Effector CD8-positive, alpha-beta T cell (primary cell): Measurements from ENCODE around the gene SGCE.
A peak's percentile ranks its signal among the peaks of the same experiment; 100 is the strongest.
"Not testable (repeated sequence)": the region's sequence is repeated elsewhere in the genome, so short reads cannot be mapped to it uniquely, and the experiment has no call there.

Source experiments
- DNase-seq: peaks from one replicate; lab custom pipeline; 2025; lab: John Stamatoyannopoulos, UW
- total RNA-seq, 4 experiments: gene quantifications; one replicate each; lab custom pipeline; 2026; lab: John Stamatoyannopoulos, UW

Gene SGCE, protein sequence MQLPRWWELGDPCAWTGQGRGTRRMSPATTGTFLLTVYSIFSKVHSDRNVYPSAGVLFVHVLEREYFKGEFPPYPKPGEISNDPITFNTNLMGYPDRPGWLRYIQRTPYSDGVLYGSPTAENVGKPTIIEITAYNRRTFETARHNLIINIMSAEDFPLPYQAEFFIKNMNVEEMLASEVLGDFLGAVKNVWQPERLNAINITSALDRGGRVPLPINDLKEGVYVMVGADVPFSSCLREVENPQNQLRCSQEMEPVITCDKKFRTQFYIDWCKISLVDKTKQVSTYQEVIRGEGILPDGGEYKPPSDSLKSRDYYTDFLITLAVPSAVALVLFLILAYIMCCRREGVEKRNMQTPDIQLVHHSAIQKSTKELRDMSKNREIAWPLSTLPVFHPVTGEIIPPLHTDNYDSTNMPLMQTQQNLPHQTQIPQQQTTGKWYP
- total RNA-seq = 0.62 to 6.1 (median 4.7) reads per million in 4 experiments

DNA sequence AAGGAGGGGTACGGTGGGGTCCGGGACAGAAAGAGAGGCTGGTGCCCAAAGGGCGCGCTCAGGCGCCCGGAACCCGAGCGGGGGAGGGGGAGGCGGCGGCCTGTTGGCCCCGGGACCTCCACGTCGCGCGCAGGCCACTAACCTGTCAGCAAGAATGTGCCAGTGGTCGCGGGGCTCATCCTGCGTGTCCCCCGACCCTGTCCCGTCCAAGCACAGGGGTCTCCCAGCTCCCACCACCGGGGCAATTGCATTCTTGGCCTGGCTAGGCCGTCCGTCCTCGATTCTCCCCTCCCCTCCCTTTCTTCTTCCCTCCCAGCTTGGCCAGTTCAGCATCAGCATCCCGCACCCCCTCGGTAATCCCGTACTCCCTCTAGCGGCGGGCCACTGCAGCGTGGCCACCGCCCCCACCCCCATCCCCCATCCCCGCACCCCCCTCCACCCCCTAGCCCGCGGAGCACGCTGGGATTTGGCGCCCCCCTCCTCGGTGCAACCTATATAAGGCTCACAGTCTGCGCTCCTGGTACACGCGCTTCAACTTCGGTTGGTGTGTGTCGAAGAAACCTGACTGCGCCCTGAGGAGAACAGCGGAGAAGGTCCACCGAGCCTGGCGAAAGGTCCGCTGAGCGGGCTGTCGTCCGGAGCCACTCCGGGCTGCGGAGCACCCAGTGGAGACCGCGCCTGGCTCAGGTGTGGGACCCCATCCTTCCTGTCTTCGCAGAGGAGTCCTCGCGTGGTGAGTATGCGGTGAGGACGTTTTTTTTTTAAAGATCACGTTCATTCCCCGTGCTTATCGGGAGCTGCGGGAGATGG, at the start of gene SGCE:
Gene SGCE, minus strand, starts transcription at position 286 of the 810 bp plus-strand sequence. Its CDS starts 35 bp downstream, at position 251.
- DNase-seq = peak; percentile 8

DNA sequence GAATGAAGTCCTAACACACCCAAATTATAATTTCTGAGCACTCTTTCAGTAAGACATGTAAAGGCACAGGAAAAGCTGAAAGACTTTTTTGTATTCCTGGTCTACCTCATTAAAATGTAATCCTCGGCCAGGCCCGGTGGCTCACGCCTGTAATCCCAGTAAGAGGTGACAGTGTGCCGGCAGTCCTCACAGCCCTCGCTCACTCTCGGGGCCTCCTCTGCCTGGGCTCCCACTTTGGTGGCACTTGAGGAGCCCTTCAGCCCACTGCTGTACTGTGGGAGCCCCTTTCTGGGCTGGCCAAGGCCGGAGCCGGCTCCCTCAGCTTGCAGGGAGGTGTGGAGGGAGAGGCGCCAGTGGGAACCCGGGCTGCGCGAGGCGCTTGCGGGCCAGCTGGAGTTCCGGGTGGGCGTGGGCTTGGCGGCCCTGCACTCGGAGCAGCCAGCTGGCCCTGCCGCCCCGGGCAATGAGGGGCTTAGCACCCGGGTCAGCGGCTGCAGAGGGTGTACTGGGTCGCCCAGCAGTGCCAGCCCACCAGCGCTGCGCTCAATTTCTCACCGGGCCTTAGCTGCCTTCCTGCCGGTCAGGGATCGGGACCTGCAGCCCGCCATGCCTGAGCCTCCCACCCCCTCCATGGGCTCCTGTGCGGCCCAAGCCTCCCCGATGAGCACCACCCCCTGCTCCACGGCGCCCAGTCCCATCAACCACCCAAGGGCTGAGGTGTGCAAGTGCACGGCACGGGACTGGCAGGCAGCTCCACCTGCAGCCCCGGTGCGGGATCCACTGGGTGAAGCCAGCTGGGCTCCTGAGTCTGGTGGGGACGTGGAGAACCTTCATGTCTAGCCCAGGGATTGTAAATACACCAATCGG, 49.5 kb upstream of the SGCE start:
- not testable (repeated sequence) for DNase-seq

DNA sequence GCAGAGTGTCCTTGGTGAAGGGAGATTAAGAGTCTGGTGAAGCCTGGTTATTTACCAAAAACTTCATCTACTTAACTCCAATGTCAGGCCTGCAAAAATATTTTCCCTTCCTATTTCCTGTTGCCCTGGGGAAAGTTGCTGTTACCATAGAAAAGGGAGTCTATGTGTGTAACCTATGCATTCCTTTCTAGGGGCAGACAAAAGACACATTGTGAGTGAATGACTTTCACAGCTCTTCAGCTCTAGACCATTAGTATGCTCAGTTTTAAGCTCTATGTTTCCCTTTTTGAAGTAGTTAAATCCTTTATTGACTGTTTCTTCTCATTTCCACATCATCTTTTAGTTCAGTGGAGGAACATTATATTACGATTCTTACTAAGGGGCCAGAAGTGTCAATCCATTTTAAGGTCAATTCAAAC, 45.6 kb upstream of the SGCE start:
- no peak for DNase-seq

DNA sequence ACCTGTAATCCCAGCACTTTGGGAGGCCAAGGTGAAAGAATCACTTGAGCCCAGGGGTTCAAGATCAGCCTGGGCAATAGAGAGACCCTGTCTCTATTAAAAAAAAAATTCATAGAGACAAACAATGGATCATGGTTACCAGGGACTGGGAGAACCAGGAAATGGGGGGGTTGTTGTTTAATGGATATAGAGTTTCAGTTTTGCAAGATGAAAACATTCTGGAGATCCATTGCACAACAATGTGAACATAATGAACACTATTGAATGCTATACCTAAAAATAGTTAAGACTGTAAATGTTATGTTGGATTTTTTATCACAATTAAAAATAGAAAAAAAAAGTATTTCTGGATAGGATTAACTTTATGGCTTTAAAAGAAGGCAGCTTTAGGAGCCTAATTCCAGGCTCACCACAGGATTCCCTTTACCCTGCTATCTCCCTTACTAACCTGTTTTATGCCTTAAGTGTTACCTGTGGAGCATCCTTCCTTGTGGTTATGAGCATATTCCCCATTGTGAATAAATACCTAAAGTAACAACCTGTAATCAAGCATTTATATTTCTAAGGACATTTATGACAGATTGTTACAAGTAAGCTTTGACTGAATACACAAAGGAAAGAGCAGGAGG, 45.1 kb upstream of the SGCE start:
- DNase-seq = no peak

DNA sequence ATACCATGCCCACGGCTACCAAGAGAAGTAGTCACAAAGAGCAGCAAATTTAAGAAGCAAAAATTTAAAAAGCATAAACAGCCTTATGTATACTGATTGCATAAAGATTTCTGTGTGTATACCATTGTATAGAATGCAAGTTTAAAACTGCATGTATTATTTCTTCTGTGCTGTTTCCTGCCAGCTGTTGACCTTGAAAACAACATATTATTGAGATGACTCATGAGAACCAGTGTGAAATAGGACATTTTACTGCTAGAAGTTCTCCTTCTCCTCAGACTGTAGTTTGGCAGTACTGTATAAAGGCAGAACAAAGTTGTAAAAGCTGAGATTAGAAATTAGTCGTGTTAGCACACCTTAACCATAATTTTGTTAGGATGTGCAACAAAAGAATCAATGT, 42.3 kb upstream of the SGCE start:
- no peak for DNase-seq

DNA sequence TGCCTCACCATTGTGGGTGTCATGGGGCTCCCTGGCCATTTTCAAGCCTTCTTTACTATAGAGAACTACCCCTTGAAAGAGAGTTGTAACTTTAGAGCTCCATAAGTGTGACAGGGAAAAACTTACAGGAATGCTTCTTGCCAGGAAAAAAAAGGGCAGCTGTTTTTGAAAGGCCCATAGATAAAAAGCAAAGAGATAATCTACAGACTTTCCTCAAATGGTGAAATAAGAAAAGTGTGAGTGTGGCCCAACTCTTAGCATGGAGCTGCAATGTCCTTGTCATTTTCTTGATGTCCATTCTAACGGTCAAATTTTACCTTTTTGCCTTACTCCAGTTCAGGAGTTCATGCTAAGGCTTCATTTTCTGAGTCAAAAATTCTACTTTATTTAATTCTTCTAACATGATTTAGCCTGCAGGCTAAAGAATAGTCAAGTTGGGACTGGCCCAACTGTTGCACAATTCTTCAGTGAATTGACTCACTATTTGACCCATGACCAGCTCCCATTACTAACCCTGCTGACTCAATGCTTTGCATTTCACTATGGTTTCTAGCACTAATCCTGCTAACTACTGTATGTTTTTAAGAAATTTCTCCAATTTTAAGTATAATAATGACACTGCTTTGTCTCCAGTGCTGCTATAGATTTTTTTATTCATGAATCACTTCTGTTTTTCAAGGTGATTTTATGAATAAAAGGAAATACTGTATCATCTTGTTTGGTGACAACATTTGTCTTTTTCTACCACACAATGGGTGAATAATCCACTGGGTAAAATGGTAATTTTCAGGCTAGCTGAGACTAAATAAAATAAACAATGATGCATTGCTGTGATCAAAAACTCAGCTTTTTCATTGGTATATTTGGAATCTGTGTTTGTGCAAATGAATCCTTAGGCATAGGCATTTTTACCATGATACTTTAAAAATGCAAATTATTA, 41.4 kb upstream of the SGCE start:
- no peak for DNase-seq

DNA sequence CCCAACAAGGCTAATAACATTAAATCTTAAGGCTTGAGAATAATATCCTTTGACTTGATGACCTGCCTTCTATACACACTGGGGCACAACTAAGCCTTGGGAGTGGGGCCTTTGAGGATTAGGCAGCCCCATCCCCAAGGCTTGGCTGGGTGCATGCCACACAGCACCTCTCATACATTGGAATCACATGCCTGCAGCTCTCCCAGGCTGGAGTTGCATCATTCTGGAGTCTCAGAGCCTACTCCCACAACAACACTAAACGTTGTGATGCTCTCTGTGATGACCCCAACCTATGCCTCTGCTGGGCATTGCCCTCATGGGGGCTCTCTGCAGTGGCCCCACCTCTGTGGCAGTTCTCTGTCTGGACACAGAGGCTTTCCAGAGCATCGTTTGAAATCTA, 31.9 kb upstream of the SGCE start:
- DNase-seq = no peak

DNA sequence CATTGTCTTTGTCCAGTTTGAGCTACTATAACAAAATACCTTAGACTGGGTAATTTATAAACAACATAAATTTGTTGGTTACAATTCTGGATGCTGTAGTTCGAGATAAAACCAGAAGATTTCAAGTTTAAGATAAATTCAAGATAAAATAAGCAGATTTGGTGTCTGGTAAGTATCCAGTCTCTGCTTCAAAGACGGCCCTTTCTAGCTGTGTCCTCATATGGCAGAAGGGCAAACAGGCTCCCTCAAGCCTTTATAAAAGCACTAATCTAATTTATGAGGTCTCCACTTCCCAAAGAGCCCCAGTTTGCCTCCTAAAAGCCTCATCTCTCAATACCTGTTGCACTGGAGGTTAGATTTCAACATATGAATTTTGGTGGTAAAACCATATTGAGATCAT, 31.1 kb upstream of the SGCE start:
- DNase-seq = no peak

DNA sequence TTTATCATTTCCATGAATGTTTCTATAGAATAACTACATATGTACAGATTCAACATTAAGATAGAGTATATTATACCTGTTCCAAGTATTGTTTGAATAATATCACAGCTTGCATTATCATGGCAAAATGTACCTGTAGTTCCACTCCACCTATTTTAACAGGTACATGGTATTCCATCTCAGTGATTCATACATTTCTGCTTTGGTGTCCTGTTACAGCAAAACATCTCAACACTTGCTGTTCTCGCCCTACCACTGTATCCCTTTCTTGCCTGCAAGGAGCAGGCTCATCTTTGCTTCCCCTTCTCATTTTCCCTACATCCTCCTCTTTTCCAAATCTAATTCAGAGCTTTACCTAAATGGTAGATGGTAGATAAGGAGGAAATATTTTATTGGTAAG, 27.1 kb upstream of the SGCE start:
- DNase-seq = no peak

DNA sequence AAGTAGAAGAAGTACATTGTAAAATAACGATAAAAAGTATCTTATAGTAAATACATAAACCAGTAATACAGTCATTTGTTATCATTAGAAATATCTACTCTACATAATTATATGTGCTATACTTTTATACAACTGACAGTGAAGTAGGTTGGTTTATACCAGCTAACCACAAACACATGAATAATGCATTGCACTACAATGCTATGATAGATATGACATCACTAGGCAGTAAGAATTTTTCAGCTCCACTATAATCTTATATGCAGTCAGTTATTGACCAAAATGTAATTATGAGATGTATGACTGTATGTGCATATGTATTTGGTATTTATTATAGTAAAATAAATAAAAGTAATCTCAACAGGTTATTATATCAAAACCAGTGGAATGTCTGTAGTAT, 23.4 kb upstream of the SGCE start:
- no peak for DNase-seq

DNA sequence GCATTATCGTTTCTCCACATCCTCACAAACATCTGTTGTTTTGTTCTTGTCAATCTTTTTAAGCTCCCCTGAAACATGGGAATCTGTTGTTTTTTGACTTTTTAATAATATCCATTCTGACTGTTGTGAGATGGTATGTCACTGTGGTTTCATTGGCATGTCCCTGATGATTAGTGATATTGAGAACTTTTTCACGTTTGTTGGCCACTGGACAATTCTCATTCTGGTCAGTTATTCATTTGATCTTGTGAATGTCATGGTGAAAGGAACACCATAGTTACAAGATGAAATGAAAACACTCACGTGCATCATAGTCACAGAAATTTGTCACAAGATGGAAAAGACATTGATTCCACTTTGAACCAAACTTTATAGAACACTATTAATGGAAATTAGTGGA, 20.5 kb upstream of the SGCE start:
- DNase-seq = no peak

DNA sequence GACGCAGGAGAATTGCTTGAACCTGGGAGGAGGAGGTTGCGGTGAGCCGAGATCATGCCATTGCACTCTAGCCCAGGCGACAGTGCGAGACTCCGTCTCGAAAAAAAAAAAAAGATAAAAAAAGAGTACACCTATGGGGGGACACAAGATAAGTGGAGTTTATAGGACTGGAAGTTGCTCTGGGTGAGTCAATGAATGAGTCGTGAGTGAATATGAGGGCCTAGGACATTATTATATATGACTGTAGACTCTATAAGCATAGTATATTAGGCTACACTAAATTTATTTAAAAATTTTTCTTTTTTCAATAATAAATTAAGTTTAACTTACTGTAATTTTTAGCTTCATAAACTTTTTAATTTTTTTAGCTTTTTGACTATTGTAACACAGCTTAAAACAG, 19.4 kb upstream of the SGCE start:
- no peak for DNase-seq

DNA sequence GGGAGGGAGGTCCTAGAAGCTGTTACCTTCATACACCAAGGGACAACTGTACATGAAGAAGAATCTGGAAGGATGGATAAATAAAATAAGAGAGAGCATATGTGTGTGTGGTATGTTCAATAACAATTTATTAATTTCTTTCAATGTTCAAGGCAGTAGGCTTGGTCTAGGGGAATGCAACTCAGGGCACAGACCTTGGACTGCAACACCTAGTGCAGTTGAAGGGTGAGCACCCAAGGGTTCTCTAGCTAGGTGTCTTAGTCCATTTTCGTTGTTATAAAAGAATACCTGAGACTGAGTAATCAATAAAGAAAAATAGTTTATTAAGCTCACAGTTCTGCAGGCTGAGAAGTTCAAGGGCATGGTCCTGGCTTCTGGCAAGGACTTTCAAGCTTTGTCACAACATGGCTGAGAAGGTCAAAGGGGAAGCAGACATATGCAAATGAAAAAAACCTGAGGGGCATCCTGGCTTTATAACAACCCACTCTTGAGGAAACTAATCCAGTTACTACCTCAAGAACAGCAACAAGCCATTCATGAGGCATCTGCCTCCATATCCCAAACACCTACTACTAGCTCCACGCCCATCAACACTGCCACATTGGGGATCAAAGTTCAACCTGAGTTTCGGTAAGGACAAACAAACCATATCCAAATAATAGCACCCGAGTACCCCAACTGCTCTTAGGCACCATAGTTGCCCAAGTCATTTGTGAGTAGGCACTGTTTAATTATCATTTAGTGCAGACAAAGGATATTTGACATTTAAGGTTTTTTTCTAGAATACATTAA, 15.7 kb upstream of the SGCE start:
- DNase-seq = no peak

DNA sequence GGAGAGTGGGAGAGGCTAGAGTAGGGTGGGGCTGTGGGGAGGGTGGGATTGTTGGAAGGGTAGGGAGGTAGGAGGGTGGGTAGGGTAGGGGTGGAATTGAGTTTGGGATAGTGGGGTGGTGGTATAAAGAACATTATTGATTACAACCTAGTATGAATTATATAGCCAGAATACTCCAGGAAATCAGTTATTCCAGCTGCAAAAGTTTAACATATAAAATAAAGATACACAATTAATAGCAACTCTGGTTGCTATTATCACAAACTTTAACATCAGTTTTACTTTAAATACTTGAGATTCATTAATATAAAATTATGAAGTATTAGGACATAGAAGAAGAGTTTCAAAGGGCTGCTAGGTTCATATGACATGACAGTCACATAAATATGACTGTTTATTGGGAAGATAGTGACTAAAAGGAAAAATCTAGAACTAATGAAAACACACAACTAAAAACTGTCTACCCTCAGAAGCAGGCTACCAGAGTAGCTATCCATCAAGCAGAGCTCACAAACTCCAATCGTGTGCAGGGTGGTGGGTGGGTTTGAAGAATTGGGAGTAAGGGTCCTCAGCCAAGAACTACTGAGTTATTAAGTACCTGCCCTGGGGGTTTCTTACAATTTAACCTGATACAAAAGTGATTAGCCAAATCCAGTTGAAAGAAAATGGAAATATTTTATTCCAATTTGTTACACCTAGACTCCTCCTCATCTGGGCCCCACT, 14.0 kb upstream of the SGCE start:
- no peak for DNase-seq

DNA sequence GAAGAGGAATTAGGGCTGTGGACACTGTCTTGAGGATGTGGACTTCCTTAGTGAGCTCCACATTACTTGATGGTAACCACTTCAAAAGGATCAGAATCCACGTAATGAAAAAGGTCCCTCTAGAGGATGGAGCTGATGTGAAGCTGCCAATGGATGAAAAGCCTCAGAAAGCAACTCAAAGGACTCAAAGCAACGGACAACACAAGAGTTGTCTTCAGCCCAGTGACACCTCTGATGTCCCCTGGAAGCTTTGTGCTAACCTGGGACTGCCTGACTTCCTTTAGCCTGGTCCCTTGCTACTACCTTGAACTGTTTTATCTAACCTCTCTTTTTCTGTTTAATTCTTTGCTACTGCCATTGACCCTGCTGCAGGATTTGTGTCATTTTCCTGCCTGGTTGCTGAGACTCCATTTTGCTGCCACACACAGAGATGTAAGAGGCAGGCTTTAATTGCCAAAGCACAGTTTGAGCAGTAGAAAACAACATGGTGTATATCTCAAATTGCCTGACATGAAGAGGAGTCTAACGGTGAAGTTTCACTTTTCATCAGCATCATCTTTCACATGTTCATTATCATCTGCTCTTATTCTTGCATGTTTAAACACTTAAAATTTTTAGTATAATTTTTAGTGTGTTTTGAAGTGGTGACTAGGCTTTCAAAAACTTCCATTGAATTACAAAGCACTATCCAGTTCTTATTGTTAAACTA, 11.1 kb upstream of the SGCE start:
- DNase-seq = no peak

DNA sequence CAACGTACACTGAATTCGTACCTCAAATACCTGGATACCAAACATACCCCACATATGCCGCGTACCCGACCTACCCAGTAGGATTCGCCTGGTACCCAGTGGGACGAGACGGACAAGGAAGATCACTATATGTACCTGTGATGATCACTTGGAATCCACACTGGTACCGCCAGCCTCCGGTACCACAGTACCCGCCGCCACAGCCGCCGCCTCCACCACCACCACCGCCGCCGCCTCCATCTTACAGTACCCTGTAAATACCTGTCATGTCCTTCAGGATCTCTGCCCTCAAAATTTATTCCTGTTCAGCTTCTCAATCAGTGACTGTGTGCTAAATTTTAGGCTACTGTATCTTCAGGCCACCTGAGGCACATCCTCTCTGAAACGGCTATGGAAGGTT, 9.5 kb upstream of the SGCE start:
- no peak for DNase-seq

DNA sequence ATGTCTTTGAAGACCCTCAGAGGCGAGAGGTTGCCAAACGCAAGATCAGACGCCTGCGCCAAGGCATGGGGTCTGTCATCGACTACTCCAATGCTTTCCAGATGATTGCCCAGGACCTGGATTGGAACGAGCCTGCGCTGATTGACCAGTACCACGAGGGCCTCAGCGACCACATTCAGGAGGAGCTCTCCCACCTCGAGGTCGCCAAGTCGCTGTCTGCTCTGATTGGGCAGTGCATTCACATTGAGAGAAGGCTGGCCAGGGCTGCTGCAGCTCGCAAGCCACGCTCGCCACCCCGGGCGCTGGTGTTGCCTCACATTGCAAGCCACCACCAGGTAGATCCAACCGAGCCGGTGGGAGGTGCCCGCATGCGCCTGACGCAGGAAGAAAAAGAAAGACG, 8.1 kb upstream of the SGCE start:
- no peak for DNase-seq

DNA sequence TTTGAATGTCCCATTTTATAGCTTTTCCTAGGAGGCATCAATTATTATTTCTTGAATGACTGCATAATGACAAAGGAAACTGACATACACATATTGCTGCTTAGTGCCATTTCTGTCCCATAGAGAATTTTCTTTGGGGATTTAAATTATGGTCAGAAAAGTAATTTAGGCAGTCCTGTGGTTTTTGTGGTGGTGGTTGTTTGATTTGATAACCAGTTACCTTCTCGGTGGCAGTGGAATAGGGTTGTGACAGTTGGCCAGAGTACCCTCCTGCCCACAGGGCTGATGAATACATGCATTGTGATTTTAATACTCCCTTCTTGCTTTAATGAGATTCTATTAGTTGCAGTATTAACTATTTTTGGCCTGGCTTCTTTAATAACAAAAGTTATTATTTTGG, 6.6 kb upstream of the SGCE start:
- no peak for DNase-seq
